NCI-H1092 treated with DMSO at 0.1 percent for 48 hours (cell line): ENCODE data around the gene TBK1.
A peak's percentile ranks its signal among the peaks of the same experiment; 100 is the strongest.

Experiments
- DNase-seq: peaks from one replicate; lab custom pipeline; 2025; lab: John Stamatoyannopoulos, UW

Gene TBK1

DNA sequence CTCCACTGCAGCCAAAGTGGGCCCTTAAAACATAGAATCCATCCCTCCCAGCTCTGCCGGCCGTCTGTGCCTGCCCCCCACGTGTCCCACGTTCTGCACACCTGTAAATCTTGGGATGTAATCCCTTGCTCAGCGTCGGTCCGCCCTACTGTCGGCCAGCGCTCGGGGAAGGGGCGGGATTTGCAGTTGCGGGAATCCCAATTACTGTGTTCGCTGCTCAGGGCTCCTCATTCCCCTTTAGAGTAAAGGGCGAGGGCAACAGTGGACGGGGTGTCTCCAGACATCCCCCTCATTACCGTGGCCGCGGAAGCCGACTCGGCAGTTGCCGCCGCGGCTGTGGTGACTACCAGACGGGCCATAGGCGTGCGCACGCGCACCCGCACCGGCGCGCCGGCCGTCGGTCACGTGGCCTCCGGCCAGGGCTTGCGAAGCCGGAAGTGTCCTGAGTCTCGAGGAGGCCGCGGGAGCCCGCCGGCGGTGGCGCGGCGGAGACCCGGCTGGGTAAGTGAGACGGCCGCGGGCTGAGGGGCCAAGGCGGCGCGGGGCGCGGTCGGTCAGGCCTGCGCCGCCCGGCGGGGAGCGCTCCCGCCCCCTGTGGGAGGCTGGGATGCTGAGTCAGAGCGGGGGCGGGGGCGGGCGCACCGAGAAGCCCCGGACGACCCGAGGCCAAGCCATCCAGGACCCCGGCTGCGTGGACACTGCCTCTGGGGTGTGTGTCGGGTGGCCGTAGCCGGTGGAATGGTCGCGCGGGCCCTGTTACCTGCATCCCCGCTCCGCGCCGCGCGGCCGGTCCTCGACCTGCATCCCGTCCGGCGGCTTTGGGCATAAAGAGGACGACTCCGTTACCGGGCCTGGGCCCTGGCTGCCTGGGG, at the start of gene TBK1:
Gene TBK1, plus strand, starts transcription at position 434 of the 872 bp plus-strand sequence. CDS start 3,751 bp downstream, outside the sequence.
- DNase-seq, result peak; percentile 66

DNA sequence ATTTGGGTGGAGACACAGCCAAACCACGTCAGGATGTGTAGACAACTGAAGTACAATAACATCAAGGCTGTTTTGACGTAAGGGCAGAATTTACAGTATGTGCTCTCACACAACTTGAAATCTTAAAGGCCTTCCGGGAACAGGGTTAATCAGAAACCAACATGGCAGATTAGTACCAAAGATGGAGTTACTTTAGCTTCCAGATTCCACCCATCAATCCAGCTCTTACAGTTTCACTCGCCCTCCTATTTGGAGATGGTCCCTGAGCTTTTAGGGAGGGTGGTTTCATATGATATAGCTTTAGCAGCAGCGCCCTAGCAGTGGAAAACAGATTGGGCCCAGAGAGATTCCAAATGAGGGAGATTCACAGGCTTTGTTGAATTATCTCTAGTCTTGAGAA, 49.7 kb upstream of the TBK1 start:
- DNase-seq, result no peak

DNA sequence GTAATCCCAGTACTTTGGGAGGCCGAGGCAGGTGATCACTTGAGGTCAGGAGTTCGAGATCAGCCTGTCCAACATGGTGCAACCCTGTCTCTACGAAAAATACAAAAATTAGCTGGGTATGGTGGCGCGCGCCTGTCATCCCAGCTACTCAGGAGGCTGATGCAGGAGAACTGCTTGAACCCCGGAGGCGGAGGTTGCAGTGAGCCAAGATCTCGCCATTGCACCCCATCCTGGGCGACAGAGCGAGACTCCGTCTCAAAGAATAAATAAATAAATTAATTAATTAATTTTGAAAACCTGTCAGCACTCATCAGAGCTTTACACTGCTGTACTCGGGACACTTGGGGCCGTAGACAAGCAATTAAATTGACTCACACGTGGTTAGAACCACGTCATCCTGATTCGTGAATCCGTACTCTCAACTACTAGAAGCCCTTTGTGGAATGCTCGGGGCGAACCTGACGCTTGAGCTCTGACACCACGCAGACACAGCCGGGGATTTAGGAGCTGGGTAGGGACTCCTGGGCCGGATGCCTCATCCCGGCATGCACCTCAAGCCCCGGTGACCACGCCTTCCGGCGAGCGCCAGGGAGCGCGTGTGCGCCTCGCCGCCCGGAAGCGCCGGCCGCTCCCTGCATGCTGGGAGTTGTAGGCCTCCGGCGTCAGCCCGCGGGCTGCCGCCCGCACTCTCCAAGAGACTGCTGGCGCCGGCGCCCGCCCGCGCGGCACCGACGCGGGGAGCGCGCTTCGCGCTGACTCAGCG, 48.0 kb upstream of the TBK1 start, which contains the start of gene XPOT:
Gene XPOT, plus strand, starts transcription at position 686 of the 763 bp plus-strand sequence. CDS start 5,644 bp downstream, outside the sequence.
- peak; percentile 88 for DNase-seq

DNA sequence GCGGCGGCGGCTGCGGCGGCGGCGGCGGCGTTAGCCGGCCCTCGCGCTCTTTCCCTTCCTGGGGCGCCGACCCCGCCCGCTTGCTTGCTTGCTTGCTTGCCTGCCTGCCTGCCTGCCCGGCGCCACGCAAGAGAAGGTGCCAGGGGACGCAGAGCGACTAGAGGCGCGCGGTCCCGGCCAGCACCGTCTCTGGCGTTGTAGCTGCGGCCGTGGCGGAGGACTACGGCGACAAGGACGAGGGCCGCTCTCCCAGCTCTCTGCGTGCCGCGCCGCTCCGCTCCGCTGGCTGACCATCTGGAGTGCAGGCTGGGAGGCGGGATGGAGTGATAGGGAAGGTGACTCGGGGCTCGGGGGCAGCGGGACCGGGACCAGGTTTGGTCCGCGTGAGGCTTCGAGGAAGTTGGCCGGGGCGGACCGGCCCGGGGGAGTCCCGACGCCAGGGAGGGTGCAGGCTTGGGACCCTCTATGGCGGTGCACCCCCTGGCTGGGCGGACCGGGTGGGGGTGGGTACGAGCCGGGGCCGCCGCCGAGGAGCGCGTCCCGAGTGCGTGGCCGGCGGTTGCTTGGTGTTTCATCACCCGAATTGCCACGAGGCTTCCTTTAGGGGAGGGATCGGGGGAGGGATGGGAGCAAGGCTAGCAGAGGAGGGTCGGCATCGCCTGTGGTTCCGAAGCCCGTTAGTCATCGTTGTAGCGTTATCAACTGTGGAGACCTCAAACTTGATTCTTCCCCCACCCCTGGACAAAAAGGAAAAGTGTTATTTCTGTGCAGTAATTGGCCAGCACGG, 47.3 kb upstream of the TBK1 start:
- DNase-seq, result peak; percentile 32

DNA sequence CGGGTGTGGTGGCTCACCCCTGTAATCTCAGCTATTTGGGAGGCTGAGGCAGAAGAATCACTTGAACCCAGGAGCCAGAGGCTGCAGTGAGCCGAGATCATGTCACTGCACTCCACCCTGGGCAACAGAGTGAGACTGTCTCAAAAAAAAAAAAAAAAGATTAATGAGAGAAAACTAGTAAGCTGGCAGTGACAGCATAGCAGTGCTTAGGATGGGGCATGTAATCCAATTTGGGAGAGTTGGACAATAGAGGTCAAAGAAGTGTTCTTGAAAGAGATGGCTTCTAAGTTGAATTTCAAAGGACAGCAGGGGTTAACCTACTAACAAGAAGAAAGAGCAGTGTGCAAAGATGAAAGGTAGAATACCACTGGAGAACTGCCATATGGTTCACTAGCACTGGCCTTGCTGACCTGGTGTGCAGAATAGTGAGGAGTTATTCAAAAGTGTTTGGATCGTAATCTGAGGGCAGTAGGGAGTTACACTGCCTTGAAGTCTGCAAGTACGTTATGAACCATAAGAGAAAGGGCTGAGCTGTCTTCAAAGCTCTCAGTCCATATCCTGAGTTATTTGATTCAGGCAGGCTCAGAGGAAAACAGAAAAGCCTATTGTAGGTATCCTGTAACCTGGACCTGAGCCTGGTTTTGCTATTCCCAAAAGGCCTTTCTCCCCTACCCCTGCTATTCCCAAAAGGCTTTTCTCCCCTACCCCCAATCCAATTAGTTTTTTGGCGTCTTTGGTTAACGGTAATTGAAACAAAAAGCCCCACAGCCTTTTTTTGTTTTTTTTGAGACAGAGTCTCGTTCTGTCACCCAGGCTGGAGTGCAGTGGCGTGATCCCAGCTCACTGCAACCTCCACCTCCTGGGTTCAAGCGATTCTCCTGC, 44.3 kb upstream of the TBK1 start:
- DNase-seq, result no peak

DNA sequence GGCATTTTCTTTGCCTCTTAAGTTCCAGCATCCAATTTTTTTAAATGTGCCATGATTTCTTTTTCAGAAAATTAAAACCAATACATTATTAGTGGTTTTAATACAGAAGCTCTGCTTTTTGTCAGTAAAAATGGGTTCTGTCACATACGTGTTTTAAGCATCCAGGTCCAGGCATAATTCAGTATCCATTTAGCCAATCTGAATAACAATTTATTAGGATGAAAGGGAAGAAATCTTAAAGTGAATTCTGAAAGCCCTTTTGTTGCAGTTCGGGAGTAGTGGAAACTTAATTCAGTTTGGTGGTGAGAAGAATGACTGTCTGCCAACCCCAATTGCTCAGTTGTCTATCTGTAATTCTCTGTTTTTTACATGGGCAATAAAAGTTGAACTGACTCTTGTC, 40.5 kb upstream of the TBK1 start:
- DNase-seq, result no peak

DNA sequence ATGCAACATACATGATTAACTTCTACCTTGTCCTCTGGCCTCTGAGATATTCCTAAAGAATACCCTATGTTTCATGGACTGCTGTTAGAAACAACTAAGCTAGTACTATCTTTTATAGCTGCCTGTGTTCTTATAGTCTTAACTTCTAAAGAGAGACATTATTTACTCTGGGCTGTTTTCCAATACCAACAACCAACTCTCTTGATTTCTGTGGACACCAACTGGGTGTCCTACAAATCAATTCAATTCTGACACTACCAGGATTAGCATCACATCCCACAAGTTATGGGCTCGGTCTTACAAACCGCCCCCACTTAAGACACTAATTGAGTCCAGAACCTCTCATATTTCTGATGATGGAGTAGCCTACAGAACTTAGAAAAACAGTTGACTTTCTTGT, 39.5 kb upstream of the TBK1 start:
- DNase-seq, result no peak

DNA sequence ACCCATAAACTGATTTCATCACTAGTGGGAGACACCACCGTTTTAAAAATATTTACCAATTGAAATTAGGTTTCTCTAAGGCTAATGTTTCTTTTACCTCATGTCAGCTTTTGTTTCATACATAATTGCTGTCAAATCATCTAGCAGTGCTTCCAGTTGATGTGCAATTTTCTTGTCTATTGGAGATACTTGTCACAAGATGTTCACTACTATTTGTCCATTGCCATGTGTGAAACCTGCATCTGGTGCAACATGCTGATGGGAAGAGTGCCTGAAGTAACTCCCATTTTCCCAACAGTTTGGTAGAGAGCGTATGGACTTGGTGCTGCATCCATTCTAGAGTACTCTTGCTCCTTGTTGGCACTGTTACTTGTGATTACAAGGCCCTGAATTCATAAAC, 38.0 kb upstream of the TBK1 start:
- DNase-seq, result no peak

DNA sequence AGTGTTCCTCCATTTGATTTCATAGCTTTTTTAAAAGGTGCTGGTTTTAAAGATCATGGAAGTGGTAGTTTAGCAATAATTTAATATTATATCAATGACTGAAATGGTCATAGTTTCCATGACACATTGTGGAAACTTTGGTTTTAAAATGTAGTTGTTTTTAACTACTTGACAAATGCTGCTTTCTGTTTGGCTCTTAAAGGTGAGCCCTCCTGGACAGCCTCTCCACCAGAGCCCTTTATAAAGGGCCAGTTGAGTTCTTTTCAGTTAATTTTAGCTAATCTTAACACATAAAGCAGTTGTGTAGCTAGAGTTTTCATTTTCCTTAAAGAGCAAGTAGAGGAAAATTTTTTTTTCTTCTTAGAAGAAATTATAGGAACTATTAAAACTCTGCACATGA, 33.7 kb upstream of the TBK1 start:
- DNase-seq, result no peak

DNA sequence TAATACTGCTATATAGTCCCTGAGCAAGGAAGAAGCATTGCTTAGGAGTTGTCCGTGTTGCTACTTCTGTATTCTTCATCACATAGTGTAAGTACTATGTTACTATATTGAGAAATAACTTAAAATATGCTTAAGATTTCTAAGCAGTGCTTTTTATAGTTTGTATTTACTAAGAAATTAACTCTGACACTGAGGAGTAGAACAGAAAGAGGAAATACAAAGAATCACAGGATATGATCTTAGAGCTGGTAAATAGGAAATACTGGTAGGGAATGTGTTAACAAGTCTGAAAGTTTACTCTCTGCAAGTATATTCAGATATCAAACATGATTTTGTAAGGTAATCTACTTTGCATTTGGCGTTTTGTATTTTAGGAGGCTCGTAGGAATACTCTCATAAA, 32.2 kb upstream of the TBK1 start:
- no peak for DNase-seq

DNA sequence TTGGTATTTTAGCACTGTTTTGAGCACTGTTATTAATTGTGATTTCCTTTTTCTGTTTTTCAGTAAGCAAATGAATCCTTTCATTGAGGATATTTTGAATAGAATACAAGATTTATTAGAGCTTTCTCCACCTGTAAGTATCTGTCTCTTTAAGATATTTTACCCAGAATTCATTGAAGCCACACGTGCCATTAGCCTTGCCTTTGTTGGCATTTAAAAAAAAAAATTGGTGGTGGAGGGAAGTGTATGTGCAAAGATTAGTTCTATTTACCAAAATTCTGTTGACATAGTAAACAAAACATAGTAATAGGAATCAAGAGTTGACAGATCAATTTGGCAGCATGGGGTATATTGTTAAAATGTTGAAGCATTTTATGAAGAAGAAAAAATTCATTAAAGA, 23.9 kb upstream of the TBK1 start:
- DNase-seq, result no peak

DNA sequence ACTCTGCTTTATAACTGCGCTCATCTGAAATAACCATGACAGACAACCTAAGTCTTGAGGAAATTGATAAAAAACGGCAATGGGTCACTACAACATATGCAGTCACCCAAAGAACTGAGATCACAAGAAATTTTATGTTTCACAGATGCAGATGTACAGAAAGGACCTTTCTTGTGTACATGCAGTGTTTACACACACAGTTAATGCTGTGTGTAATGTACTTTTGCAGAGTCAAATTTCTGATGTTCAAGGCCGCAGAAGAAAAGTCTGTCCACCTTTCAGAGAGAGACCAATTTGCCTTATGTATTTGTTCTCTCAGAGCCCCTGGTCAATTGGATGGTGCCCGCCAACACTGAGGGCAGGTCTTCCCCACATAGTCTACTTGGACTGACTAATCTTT, 23.0 kb upstream of the TBK1 start:
- no peak for DNase-seq

DNA sequence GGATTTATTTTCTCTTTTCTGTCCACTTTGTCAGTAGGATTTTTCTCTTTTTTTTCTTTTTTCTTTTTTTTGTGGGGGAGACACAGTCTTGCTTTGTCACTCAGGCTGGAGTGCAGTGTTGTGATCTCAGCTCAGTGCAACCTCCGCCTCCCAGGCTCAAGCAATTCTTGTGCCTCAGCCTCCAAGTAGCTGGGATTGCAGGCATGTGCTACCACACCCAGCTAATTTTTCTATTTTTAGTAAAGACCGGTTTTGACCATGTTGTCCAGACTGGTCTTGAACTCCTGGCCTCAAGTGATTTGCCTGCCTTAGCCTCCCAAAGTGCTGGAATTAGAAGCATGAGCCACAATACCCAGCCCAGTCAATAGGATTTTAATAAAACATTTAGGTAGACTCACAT, 21.0 kb upstream of the TBK1 start:
- no peak for DNase-seq

DNA sequence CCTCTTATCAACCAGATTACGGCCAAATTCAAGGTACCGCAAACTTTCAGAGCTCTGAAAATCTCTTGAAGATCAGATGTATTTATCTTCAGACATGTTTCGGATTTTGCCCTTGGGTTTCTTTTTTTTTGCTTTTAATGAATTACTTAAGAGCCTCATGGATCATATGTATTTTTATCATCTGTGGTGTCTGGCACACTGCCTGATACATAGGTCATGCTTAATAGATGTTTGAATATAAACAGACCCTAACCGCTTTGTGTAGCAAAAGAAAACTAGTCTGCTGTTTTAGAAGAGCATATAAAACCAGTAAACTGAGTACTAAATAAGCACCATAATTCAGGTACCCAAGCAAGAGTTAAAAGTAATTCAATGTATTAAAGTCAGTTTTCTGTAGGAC, 20.1 kb upstream of the TBK1 start:
- DNase-seq, result no peak

DNA sequence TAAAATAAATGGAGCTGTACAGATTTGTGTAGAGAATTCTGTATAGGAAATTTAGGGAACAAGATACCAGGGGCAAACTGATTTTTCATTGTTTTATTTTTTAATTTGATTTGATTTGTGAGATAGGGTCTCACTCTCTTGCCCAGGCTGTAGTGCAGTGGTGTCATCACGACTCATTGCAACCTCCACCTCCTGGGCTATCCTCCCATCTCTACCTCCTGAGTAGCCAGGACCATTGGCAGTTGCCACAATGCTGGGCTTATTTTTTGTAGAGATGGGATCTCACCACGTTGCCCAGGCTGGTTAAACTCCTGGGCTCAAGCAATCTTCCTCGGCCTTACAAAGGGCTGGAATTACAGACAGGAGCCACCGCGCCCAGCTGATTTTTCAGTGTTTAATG, 18.0 kb upstream of the TBK1 start:
- DNase-seq, result no peak

DNA sequence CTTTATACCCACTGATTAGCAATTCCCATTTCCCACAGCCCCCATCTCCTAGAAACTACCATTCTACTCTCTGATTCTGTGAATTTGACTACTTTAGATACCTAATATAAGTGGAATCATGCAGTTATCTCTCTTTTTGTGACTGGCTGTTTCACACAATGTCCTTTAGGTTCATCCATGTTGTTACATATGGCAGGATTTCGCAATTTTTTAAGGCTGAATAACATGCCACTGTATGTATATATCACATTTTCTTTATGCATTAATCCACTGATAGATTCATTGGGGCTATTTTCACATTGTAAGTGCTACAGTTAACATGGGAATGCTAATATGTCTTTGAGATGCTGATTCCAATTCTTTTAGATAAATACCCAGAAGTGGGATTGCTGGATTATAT, 11.8 kb upstream of the TBK1 start:
- DNase-seq, result no peak

DNA sequence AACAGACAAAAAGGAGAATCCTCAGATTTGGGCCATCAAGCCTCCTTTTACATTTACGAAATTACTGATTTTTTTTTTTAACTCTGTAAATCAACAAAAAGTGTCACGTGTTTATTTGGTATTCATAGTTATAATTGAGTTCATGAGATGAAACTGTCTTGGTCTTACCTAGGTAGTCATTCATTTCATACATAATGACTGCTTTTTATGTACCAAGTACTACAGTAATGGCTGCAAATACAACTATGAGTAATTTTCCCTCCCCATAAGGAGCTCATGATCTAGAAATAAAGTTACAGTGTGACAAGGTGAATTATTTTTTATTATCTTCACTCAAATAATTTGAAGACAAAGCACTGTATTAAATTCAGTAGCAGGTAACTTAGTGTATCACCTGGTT, 6.4 kb upstream of the TBK1 start:
- DNase-seq, result no peak

DNA sequence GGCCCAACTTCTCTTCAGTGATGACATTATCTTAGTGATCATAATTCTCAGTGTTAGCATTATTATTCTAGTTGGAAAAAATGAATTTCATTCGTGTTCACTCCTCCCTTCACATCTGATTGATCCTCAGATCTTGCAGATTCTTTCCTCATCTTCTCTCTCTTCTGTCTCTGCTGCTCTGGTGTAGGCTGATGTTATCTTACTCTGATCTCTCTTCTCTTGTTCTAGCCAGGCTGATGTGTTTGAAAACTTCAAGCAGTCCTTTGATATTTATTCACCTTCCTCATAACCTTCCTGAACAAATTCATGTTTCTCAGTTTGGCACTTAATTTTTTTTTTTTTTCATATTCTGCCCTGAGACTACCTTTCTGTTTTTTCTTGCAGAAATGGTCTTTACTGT, 5.6 kb upstream of the TBK1 start:
- no peak for DNase-seq

DNA sequence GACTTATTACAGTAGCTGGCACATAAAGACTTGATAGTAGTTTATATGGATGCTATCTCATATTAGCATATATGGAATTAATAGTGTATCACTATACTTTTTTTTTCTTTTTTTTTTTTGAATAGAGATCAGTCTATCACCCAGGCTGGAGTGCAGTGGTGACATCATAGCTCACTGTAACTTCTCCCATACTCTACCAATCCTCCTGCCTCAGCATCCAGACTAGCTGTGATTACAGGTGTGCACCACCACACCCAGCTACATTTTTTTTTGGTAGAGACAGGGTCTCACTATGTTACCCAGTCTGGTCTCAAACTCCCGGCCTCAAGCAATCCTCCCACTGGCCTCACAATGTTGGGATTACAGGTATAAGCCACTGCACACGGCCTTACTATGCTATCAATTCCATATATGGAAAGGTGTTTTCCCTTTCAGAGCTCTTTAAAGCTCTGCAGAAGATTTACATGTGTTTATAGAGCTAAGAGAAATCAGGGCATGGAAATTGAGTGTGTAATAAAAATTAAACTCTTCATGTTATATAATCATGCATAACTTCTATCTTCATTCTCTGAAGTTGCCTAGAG, 1.8 kb upstream of the TBK1 start:
- DNase-seq, result no peak

DNA sequence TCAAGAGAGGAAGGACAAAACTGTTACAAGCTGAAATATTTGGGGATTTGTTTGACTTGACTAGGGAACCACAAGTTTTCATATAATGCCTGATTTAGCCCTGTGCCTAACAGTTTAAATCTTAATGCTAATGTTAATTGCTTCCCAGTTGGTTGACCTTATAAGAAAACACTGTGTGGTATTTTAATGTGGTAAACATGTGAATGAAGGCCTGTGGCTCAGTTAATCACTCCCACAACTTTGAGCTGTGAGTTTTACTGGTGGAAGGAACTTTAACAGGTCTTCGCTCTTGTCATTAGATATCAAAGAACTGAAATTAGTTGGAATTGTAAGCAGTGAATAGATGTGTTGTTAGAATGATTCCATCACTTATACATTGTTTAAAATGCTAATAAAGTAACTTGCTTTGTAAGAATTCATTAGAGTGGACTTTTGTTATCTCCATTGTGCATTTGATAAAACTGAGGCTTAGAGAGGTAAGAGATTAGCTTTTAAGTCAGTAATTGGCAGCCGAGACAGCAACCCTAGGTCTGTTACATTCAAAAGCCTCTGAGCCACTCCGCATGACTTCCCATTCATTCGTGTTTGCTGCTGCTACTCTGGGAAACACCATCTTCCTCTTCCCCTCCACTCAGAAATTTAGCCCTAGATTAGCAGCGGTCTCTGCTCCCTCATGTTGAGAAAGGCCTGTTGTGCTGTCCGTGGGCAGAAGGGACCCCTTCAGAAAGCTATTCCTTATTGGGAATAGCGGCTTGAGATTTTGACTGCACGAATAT, 1.0 kb upstream of the TBK1 start:
- peak; percentile 23 for DNase-seq
